ENCODE results near the gene HCAR2. TPM values are rescaled to one million over a fixed set of nuclear protein-coding genes. Genes with fewer than 3 reads are reported as not detected.
"Not testable (repeated sequence)": the region's sequence is repeated elsewhere in the genome, so short reads cannot be mapped to it uniquely, and the experiment has no call there.

Gene HCAR2
- total RNA-seq, 2 donors from 2014 or later: 0.35 TPM; not detected in 1

- no peaks in the 10 kb centered on the region for H3K9me3 ChIP-seq
- TF ChIP-seq CTCF (IDR thresholded peaks at IDR 0.05): no peak
- ATAC-seq (ENCODE audit: insufficient number of reproducible peaks, low FRiP score, low read depth) (no peak), DNase-seq (ENCODE audit: low spot score) (no peak)
- no peaks in the 10 kb centered on the region for H3K36me3 ChIP-seq
- H3K4me3 ChIP-seq: no peak overlapping the region
- no peaks in the 10 kb centered on the region for H3K4me1 ChIP-seq (ENCODE audit: control insufficient read depth in 1 of 2, low read depth in 2 of 2)
- H3K27me3 ChIP-seq (replicated peaks; ENCODE audit: insufficient read depth): no peaks in the 10 kb centered on the region
- H3K27ac ChIP-seq: no peak overlapping the region
Observed at GRCh38 chr12:122724641-122725243, 21.6 kb upstream of the HCAR2 start.

GRCh38 chr12:122722387-122722786, 19.2 kb upstream of the HCAR2 start:
- Histone ChIP-seq H3K27ac (no peak overlapping the region), H3K36me3 (no peaks in the 10 kb centered on the region), H3K4me1 (ENCODE audit: control insufficient read depth in 1 of 2, low read depth in 2 of 2) (no peaks in the 10 kb centered on the region), H3K9me3 (no peaks in the 10 kb centered on the region), H3K27me3 (replicated peaks; ENCODE audit: insufficient read depth) (no peaks in the 10 kb centered on the region), H3K4me3 (no peak overlapping the region)
- ATAC-seq (ENCODE audit: insufficient number of reproducible peaks, low FRiP score, low read depth) (no peak), DNase-seq (ENCODE audit: low spot score) (no peak)
- no peak for TF ChIP-seq CTCF (IDR thresholded peaks at IDR 0.05)

GRCh38 chr12:122721057-122721545, 17.9 kb upstream of the HCAR2 start:
- no peak overlapping the region for H3K4me3 ChIP-seq
- ATAC-seq (ENCODE audit: insufficient number of reproducible peaks, low FRiP score, low read depth): no peak

GRCh38 chr12:122716658-122717057, 13.5 kb upstream of the HCAR2 start, which contains the start of gene HCAR3:
TSS of gene HCAR3 (minus strand) at chr12:122716811. CDS start at chr12:122716737, 74 bp downstream.
- not testable (repeated sequence) for ATAC-seq (ENCODE audit: insufficient number of reproducible peaks, low FRiP score, low read depth); DNase-seq (ENCODE audit: low spot score); H3K4me3 ChIP-seq; H3K4me1 ChIP-seq (ENCODE audit: control insufficient read depth in 1 of 2, low read depth in 2 of 2); H3K27me3 ChIP-seq (replicated peaks; ENCODE audit: insufficient read depth); H3K27ac ChIP-seq; H3K36me3 ChIP-seq; H3K9me3 ChIP-seq

More at GRCh38 chr12:122721057-122721545, 17.9 kb upstream of the HCAR2 start:
- Histone ChIP-seq H3K27ac (no peak overlapping the region), H3K36me3 (no peaks in the 10 kb centered on the region), H3K27me3 (replicated peaks; ENCODE audit: insufficient read depth) (no peaks in the 10 kb centered on the region), H3K9me3 (no peaks in the 10 kb centered on the region), H3K4me1 (ENCODE audit: control insufficient read depth in 1 of 2, low read depth in 2 of 2) (no peaks in the 10 kb centered on the region)
- no peak for DNase-seq (ENCODE audit: low spot score)
- no peak for TF ChIP-seq CTCF (IDR thresholded peaks at IDR 0.05)

GRCh38 chr12:122715211-122715610, 12.1 kb upstream of the HCAR2 start:
- DNase-seq (ENCODE audit: low spot score); H3K4me1 ChIP-seq (ENCODE audit: control insufficient read depth in 1 of 2, low read depth in 2 of 2); H3K9me3 ChIP-seq; ATAC-seq (ENCODE audit: insufficient number of reproducible peaks, low FRiP score, low read depth); H3K27me3 ChIP-seq (replicated peaks; ENCODE audit: insufficient read depth); H3K4me3 ChIP-seq; H3K27ac ChIP-seq; H3K36me3 ChIP-seq: not testable (repeated sequence)

GRCh38 chr12:122713491-122714188, 10.5 kb upstream of the HCAR2 start:
- H3K36me3 ChIP-seq; H3K27me3 ChIP-seq (replicated peaks; ENCODE audit: insufficient read depth); ATAC-seq (ENCODE audit: insufficient number of reproducible peaks, low FRiP score, low read depth); DNase-seq (ENCODE audit: low spot score); H3K4me3 ChIP-seq; H3K27ac ChIP-seq; H3K4me1 ChIP-seq (ENCODE audit: control insufficient read depth in 1 of 2, low read depth in 2 of 2); H3K9me3 ChIP-seq: not testable (repeated sequence)

GRCh38 chr12:122711266-122711665, 8.1 kb upstream of the HCAR2 start:
- not testable (repeated sequence) for H3K27me3 ChIP-seq (replicated peaks; ENCODE audit: insufficient read depth); H3K4me3 ChIP-seq; H3K27ac ChIP-seq; H3K9me3 ChIP-seq; DNase-seq (ENCODE audit: low spot score); H3K4me1 ChIP-seq (ENCODE audit: control insufficient read depth in 1 of 2, low read depth in 2 of 2); ATAC-seq (ENCODE audit: insufficient number of reproducible peaks, low FRiP score, low read depth); H3K36me3 ChIP-seq

- not testable (repeated sequence) for H3K4me3 ChIP-seq; H3K4me1 ChIP-seq (ENCODE audit: control insufficient read depth in 1 of 2, low read depth in 2 of 2); H3K36me3 ChIP-seq; H3K9me3 ChIP-seq; H3K27me3 ChIP-seq (replicated peaks; ENCODE audit: insufficient read depth); H3K27ac ChIP-seq; ATAC-seq (ENCODE audit: insufficient number of reproducible peaks, low FRiP score, low read depth); DNase-seq (ENCODE audit: low spot score)
Observed at GRCh38 chr12:122710341-122710740, 7.2 kb upstream of the HCAR2 start.

GRCh38 chr12:122709287-122709686, 6.1 kb upstream of the HCAR2 start:
- not testable (repeated sequence) for DNase-seq (ENCODE audit: low spot score); H3K27me3 ChIP-seq (replicated peaks; ENCODE audit: insufficient read depth); ATAC-seq (ENCODE audit: insufficient number of reproducible peaks, low FRiP score, low read depth); H3K36me3 ChIP-seq; H3K9me3 ChIP-seq; H3K27ac ChIP-seq; H3K4me1 ChIP-seq (ENCODE audit: control insufficient read depth in 1 of 2, low read depth in 2 of 2); H3K4me3 ChIP-seq

GRCh38 chr12:122703841-122704240, 684 bp upstream of the HCAR2 start:
- not testable (repeated sequence) for H3K27ac ChIP-seq; DNase-seq (ENCODE audit: low spot score); H3K27me3 ChIP-seq (replicated peaks; ENCODE audit: insufficient read depth); ATAC-seq (ENCODE audit: insufficient number of reproducible peaks, low FRiP score, low read depth); H3K4me1 ChIP-seq (ENCODE audit: control insufficient read depth in 1 of 2, low read depth in 2 of 2); H3K36me3 ChIP-seq; H3K4me3 ChIP-seq; H3K9me3 ChIP-seq
